DND-41 (cell line): ENCODE data around the gene USP10.

Source experiments
- CTCF ChIP-seq: IDR thresholded peaks from 2 replicates; pipeline ENCODE4 v1.5.1; 2012; ENCODE audit warnings: borderline replicate concordance, low read length, moderate library complexity, mild to moderate bottlenecking; ENCODE audit not compliant: poor library complexity, severe bottlenecking; ENCODE audit errors: extremely low read depth
- EZH2 ChIP-seq: IDR thresholded peaks from 3 replicates; pipeline ENCODE4 v1.6.1; 2012; ENCODE audit warnings: borderline replicate concordance, low read depth, mild to moderate bottlenecking, moderate library complexity, low read length, inconsistent platforms; ENCODE audit not compliant: severe bottlenecking

- no peak for TF ChIP-seq CTCF
- TF ChIP-seq EZH2 = no peak
Observed at GRCh38 chr16:84750575-84750974, 50.8 kb downstream of the USP10 start.
